ENCODE data around the gene COPE. TPM values are rescaled to one million over a fixed set of nuclear protein-coding genes. Genes with fewer than 3 reads are reported as not detected.

Gene COPE
- polyA plus RNA-seq, 3 donors: 93.3 to 142 (median 113) TPM

- no peak for DNase-seq (ENCODE audit: extremely low read depth in 1 of 11, low read depth in 9 of 11, low spot score in 4 of 11)
Observed at GRCh38 chr19:18946918-18947317, 27.7 kb upstream of the COPE start.

- DNase-seq (ENCODE audit: extremely low read depth in 1 of 11, low read depth in 9 of 11, low spot score in 4 of 11): no peak
Observed at GRCh38 chr19:18946335-18946734, 27.1 kb upstream of the COPE start.

DNA sequence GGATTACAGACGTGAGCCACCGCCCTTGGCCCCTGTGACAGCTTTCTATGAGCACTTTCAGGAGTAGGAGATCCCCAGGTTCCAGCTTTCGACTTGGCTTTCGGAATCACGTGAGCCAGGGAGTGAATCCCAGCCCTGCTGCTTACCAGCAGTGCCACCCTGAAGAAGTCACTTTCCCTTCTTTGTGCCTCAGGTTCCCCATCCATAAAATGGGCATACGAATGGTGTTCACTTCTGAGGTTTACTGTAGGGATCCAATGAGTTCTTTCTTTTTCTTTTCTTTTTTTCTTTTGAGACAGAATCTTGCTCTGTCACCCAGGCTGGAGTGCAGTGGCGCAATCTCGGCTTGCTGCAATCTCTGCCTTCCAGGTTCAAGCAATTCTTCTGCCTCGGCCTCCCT is 26.1 kb upstream of the COPE start:
- DNase-seq (ENCODE audit: extremely low read depth in 1 of 11, low read depth in 9 of 11, low spot score in 4 of 11): no peak

DNA sequence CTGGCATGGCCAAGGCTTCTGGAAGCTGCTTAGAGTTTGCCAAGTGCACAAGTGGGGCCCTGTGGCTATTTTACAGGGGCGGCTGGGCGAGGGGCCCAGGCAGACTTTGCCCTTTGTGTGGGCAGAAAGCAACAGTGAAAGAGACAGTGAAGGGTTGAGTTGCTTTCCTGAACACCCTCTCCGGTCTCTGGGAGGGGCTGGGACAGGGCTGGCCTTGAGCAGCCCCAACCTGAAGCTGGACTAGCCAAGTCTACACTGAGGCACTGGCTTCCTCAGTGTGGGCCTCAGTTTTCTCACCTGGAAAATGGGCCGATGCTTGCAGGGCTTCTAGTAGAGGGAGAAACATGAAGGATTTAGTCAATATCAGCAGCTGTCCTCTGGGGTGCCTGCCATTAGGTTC is 24.3 kb upstream of the COPE start:
- DNase-seq (ENCODE audit: extremely low read depth in 1 of 11, low read depth in 9 of 11, low spot score in 4 of 11): no peak

DNA sequence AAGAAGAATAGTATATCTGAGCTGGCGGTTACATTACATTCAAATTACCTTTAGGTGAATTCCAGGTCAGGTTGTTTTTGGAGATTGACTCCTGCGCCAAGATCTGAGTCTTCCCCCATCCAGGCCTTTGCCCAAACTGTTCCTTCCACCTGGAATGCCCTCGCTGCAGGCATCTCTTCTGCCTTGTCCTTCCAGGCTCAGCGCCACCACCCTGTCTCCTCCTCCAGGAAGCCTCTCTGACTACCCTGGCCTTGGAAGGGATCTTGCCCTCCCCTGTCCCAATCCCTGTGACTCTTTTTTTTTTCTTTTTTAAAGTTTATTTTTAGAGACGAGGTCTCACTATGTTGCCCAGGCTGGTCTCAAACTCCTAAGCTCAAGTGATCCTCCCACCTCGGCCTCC is 23.5 kb upstream of the COPE start:
- DNase-seq (ENCODE audit: extremely low read depth in 1 of 11, low read depth in 9 of 11, low spot score in 4 of 11): no peak

DNA sequence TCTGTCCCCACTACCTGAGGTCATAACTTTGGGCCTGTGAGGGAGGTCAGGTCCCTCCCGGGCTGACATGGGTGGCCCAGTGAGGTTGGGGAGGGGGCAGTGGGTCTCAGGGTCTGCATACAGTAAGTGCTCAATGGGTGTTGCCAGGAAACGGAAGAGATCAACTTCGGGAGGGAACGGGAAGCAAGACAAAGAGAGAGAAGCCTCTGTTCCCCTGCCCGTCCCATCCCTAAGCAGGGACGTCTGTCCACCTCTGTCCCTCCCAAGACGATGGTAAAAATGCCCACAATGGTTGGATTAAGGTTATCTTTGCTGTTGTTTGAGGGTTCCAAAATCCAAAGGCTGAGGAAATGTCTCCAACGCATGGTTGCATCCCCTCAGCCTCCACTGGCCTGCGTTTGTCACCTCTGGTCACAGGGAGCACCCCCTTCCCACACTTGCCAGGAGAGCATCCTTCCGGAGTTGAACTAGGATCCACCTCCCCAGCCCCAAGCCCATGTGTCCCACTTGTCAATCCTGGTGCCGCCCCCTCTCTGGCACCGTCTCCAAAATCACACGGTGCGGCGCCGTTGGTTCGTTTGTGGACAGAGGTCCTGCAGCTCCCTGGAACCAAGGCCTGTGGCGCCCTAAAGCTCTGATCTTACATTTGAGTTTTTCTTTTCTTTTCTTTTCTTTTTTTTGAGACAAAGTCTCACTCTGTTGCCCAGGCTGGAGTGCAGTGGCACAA is 22.6 kb upstream of the COPE start:
- no peak for DNase-seq (ENCODE audit: extremely low read depth in 1 of 11, low read depth in 9 of 11, low spot score in 4 of 11)

DNA sequence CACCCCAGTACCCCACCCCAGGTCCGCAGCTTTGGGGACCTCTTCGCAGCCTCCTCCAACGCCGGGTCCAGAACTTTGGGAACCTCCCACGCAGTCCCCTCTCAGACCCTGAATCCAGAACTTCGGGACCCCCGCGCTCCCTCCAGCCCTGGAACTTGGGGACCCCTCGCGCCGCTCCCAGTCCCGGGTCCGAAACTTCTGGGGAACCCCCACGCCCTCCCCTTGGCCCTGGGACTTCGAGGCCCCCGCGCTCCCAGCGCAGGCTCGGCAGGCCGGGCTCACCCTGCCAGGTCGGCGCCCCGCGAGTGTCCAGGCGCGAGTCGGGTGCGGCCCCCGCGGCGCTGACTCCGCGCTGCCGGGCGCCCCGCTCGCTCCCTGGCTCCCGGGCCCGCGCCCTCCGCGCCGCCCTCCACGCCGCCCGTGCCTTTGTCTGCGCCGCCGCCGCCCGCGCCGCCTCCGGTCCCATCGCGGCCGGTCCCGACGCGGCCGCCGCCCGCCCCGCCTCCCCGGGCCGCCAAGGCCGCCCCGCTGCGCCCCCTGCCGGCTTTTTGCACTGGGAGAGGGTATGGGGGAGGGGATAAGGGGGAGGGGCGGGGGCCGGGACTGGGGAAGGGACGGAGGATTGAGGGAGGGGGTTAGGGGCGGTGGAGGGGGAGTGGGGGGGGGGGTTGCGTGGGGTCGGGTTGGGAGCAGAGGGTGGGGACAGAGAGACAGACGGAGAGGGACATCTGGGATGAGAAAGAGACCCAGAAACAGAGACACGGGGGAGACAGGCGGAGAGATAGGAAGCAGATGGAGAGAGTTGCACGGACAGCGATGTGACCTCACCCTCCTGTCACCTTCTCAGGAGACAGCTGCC is 21.8 kb upstream of the COPE start, which contains the start of gene HOMER3:
Gene HOMER3 (minus strand): TSS at position 449 of the 859 bp plus-strand sequence. CDS start 2,235 bp downstream, outside the sequence.
- DNase-seq (ENCODE audit: extremely low read depth in 1 of 11, low read depth in 9 of 11, low spot score in 4 of 11): peak in 4 of 11 donors; percentile 73 to 78 (median 76)

- peak in 4 of 11 donors; percentile 46 to 68 (median 62) for DNase-seq (ENCODE audit: extremely low read depth in 1 of 11, low read depth in 9 of 11, low spot score in 4 of 11)
Observed at GRCh38 chr19:18939922-18940768, 21.0 kb upstream of the COPE start.

DNA sequence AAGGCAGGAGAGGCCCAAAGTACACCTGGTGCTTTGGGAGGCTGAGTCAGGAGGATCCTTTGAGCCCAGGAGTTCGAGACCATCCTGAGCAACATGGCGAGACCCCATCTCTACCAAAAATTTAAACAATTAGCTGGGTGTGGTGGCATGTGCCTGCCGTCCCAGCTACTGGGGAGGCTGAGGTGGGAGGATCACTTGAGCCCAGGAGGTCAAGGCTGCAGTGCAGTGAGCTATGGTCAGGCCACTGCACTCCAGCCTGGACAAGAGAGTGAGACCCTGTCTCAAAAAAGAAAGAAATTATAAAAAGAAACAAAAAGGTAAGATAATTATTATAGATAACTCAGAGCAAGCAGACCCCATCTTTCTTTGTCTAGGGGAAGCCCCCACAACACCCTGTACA is 20.0 kb upstream of the COPE start:
- no peak for DNase-seq (ENCODE audit: extremely low read depth in 1 of 11, low read depth in 9 of 11, low spot score in 4 of 11)

DNA sequence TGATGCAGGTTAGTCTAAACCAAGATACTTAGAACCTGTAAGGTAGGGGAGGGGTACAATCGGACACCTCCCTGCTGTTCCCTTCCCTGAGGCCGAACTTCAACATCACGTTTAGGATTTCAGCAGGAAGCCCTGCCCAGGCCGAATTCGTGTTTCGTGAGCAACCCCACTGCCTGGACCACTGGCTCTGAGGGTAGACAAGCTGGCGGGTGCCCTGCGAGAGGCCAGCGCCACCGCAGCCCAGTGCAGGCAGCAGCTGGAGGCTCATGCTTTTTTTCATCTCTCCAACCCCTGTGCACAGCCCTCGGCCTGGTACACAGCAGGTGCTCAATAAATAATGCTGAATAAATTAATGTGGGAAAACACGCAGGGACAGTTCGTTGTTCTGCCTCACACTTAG is 14.1 kb upstream of the COPE start:
- no peak for DNase-seq (ENCODE audit: extremely low read depth in 1 of 11, low read depth in 9 of 11, low spot score in 4 of 11)

GRCh38 chr19:18932216-18932841 is 13.1 kb upstream of the COPE start:
- peak in 2 of 11 donors; percentile 21 to 41 for DNase-seq (ENCODE audit: extremely low read depth in 1 of 11, low read depth in 9 of 11, low spot score in 4 of 11)

DNA sequence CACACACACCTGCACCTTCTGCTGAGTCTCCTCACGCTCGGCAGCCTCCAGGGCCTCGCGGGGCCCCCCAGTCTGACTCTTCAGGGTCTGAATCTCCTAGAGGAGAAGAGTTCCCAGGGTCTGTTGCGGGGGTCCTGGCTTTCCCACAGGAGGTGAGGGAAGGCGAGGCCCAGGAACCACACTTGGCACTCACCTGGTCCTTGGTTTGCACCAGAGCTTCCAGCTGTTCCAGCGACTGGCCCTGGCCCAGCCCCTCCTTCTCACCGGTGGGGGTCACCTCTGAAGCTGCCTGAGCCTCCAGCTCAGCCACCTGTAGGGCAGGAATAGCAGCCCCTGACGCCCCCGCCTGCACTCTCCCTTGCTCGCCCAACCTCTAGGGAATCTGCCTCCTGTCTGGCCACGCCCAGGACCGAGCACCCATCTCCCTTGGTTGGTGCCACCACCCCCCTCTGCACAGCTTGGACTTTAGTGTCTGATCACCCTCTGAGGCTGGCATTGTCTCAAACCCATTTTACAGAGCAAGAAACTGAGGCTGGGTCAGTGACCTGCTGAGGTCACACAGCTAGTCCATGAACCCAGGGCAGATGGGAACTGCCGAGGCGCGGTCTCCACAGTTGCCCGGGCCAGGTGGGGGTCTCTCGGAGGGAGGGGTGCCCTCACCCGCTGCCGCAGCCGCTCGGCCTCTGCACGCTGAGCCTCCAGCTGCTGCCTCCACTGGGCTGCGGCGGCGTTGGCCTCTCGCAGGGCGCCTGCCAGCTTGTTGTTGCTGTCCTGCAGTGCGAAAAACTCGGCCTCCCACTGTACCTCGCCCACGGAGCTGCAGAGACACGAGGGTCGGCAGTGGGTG is 12.4 kb upstream of the COPE start:
- no peak for DNase-seq (ENCODE audit: extremely low read depth in 1 of 11, low read depth in 9 of 11, low spot score in 4 of 11)

DNA sequence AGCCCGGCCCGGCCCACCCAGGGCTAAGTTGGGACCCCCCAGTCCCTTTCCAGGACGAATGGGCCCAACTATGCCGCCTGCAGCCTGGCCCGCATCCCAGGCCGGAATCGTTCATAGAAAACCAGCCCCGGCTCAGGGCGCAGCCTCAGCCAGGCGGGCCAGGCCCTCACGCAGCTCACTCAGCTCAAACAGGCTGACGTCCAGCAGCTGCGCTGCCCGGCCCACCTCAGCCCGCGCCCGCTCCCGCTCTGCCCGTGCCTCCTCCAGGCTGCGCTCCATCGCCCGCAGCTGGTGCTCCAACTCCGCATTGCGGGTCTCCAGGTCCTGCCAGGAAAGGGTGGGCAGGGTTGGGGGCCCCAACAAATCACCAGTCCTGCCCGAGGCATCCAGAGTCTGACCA is 10.1 kb upstream of the COPE start:
- DNase-seq (ENCODE audit: extremely low read depth in 1 of 11, low read depth in 9 of 11, low spot score in 4 of 11): no peak

DNA sequence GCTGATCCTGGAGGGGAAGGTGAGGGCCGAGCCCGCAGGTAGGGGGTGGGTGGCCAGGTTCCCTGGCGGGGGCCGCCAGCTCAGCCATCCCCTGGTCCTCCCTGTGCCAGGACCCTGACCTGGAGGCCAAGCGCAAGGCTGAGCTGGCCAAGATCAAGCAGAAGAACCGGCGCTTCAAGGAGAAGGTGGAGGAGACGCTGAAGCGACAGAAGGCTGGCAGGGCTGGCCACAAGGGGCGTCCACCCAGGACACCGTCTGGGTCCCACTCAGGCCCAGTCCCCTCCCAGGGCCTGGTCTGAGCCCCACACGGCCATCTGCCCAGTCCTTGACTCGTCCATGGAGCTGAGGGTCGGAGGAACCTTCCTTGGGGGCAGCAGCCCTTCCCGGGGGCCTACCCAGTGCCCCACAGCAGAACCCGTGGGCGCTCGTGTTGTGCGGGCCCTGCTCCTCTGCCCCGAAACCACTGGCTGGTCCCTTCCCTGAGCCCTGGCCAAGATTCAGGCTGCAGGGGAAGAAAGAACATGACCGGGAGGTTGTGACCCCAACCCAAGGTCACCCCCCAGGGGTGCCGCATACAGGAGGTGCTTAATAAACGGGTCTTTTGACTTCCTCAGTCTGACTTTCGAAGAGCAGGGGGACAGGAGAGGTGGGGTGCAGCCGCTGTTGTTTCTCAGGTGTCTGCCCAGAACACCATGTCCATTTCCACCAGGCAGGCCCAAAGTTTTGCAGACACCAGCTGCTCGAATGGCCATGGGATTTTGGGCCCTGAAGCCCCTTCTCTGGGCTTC is 9.0 kb upstream of the COPE start:
- no peak for DNase-seq (ENCODE audit: extremely low read depth in 1 of 11, low read depth in 9 of 11, low spot score in 4 of 11)

DNA sequence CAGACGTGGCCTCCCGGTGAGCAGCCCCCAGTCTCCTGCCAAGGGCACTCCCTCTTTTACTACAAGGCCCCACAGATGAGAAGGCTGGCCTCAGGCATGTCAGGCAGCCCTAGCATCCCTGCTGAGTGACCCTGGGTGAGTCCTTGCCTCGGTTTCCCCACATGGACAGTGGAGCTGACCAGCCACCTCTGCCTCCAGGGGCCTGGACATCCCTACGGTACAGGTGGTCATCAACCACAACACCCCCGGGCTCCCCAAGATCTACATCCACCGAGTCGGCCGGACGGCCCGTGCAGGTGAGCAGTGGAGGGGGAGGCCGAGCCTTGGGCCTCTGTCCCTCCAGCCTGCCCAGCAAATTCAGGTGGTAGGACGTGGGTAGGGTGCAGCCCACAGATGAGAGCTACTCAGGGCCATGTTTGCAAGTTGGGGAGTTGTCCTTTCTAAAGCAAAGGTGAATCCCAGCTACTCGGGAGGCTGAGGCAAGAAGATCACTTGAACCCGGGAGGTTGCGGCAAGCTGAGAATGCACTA is 5.6 kb upstream of the COPE start:
- no peak for DNase-seq (ENCODE audit: extremely low read depth in 1 of 11, low read depth in 9 of 11, low spot score in 4 of 11)

GRCh38 chr19:18922228-18922985 is 3.2 kb upstream of the COPE start:
- no peak for DNase-seq (ENCODE audit: extremely low read depth in 1 of 11, low read depth in 9 of 11, low spot score in 4 of 11)
